A673 (cell line): Measurements from ENCODE around the gene DRD2. TPM values are rescaled to one million over a fixed set of nuclear protein-coding genes. Genes with fewer than 3 reads are reported as not detected.

Source experiments
- BruUV-seq: library from RNA; stranded (reverse); fragments of 400-500 nt; replicated peaks from 2 replicates; lab custom pipeline; 2021; lab: Mats Ljungman, UMichigan
- CTCF ChIA-PET: fragments of 300-600 bp; sonication (Branson Sonifier 250); formaldehyde crosslinking; loops from one replicate; lab custom pipeline; 2022; ENCODE audit warnings: antibody characterized with exemption; lab: Charles Lee
- POLR2A ChIA-PET: fragments of 300-600 bp; sonication (Branson Sonifier 250); formaldehyde crosslinking; loops from one replicate; lab custom pipeline; 2022; ENCODE audit warnings: antibody characterized with exemption; ENCODE audit not compliant: low non-redundant PET; lab: Charles Lee
- DNase-seq: peaks from one replicate; pipeline ENCODE4 v3.0.0-alpha.2; 2015; ENCODE audit warnings: low spot score
- H3K27ac ChIP-seq: fragments of 200-600 bp; sonication (generic); 2 replicates; pipeline ENCODE4 v1.5.1; 2016; ENCODE audit warnings: mixed run types, low read depth, mild to moderate bottlenecking, mixed read lengths, antibody characterized with exemption, low read length; ENCODE audit not compliant: poor library complexity, severe bottlenecking
- H3K27me3 ChIP-seq: fragments of 200-600 bp; sonication (generic); replicated peaks from 2 replicates; pipeline ENCODE4 v1.6.1; 2017; ENCODE audit warnings: mixed run types, low read depth, mild to moderate bottlenecking, mixed read lengths, antibody characterized with exemption, low read length; ENCODE audit not compliant: insufficient read depth, poor library complexity
- H3K36me3 ChIP-seq: fragments of 200-600 bp; sonication (generic); 2 replicates; pipeline ENCODE4 v1.6.1; 2016; ENCODE audit warnings: mixed run types, mild to moderate bottlenecking, mixed read lengths, antibody characterized with exemption, low read length; ENCODE audit not compliant: insufficient read depth, poor library complexity, severe bottlenecking
- H3K4me1 ChIP-seq: fragments of 200-600 bp; sonication (generic); 2 replicates; pipeline ENCODE4 v1.6.1; 2017; ENCODE audit warnings: mixed run types, mild to moderate bottlenecking, mixed read lengths, antibody characterized with exemption, low read length; ENCODE audit not compliant: insufficient read depth, poor library complexity, severe bottlenecking
- H3K4me3 ChIP-seq: fragments of 200-600 bp; sonication (generic); 2 replicates; pipeline ENCODE4 v1.5.1; 2016; ENCODE audit warnings: low read depth, mixed run types, mild to moderate bottlenecking, mixed read lengths, low read length; ENCODE audit not compliant: poor library complexity, severe bottlenecking
- H3K9me3 ChIP-seq: fragments of 200-600 bp; sonication (generic); 2 replicates; pipeline ENCODE4 v1.6.1; 2016; ENCODE audit warnings: mixed run types, low read depth, mild to moderate bottlenecking, mixed read lengths, antibody characterized with exemption, low read length; ENCODE audit not compliant: poor library complexity, severe bottlenecking
- EZH2 ChIP-seq: fragments of 200-600 bp; sonication (generic); IDR thresholded peaks from 2 replicates; pipeline ENCODE4 v1.6.1; 2017; ENCODE audit warnings: borderline replicate concordance, low read depth, mild to moderate bottlenecking, mixed read lengths, antibody characterized with exemption, low read length; ENCODE audit not compliant: poor library complexity, severe bottlenecking
- intact Hi-C: fragments of 100-400 bp; cut with micrococcal nuclease; formaldehyde crosslinking; loops from one replicate; pipeline ENCODE4 v1.10.0; 2022; ENCODE audit not compliant: unreplicated experiment
- total RNA-seq: library from RNA; stranded (reverse); gene quantifications from 2 replicates; pipeline ENCODE4 v1.2.3, GENCODE V29; 2021
- TF ChIP-seq, protein P1 (sequence below): fragments of 300-800, 200-600 bp; sonication (generic); conservative IDR thresholded peaks from 2 replicates; pipeline ENCODE4 v1.5.1; 2017; ENCODE audit warnings: low read depth, mild to moderate bottlenecking, antibody characterized with exemption, low read length, moderate library complexity, mixed read lengths

DRD2 gene
- total RNA-seq, 1 experiment from 2014 or later: 0.39 TPM

DNA sequence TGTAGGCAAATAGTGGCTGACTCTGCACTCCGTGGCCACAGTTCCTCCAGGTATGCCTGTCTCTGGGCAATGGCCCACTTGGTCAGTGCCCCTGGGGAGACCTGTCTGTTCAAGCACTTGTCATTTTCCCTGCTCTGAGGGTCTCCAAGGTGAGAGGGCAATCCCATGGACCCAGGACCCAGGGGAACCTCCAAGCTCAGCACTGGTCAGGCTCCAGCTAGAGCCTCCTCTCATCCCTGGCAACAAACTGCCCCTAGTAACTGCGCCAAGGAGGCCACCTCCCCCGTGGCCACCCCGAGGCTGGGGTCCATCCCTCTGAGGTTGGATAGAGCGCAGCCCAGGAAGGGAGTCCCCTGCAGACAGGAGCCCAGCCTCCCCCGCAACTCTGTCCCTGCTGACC is 88.3 kb downstream of the DRD2 start:
- no peak for TF ChIP-seq EZH2
- TF ChIP-seq, protein P1, sequence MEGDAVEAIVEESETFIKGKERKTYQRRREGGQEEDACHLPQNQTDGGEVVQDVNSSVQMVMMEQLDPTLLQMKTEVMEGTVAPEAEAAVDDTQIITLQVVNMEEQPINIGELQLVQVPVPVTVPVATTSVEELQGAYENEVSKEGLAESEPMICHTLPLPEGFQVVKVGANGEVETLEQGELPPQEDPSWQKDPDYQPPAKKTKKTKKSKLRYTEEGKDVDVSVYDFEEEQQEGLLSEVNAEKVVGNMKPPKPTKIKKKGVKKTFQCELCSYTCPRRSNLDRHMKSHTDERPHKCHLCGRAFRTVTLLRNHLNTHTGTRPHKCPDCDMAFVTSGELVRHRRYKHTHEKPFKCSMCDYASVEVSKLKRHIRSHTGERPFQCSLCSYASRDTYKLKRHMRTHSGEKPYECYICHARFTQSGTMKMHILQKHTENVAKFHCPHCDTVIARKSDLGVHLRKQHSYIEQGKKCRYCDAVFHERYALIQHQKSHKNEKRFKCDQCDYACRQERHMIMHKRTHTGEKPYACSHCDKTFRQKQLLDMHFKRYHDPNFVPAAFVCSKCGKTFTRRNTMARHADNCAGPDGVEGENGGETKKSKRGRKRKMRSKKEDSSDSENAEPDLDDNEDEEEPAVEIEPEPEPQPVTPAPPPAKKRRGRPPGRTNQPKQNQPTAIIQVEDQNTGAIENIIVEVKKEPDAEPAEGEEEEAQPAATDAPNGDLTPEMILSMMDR: no peak
- Histone ChIP-seq H3K27me3 (no peaks in the 10 kb centered on the region), H3K27ac (no peak overlapping the region), H3K36me3 (no peaks in the 10 kb centered on the region), H3K4me3 (no peak overlapping the region), H3K9me3 (no peaks in the 10 kb centered on the region), H3K4me1 (peaks cover 23% of the 10 kb centered on the region)
- ChIA-PET POLR2A (no interaction called here), CTCF (no interaction called here)
- intact Hi-C loops: no loop called here
- no TSS peak for BruUV-seq
- no peak for DNase-seq

DNA sequence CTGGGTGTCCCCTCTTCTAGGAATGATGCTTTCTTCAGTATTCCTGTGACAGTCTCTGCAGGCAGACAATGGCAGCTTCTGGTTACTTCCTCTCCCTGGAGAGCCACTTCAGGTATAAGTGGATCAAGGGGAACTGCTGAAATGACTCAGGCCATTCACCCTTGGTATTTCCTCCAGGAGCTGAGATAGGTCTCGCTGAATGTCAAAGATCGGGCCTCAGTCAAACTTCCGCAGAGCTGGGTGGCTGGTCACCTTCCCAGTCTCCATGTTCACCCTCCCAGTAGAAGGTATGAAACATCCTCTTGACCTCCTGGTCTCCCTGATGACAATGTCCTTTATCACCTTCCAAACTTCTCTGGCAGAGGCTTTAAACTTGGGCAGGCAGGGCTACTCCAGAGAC is 89.4 kb downstream of the DRD2 start:
- no peak overlapping the region for H3K4me3 ChIP-seq
- H3K9me3 ChIP-seq: no peaks in the 10 kb centered on the region
- intact Hi-C loops: no loop called here
- POLR2A ChIA-PET: no interaction called here
- no peak for DNase-seq
- peak overlapping the region; percentile 53 for H3K27ac ChIP-seq
- CTCF ChIA-PET: no interaction called here
- H3K27me3 ChIP-seq: no peaks in the 10 kb centered on the region
- no peaks in the 10 kb centered on the region for H3K36me3 ChIP-seq
- H3K4me1 ChIP-seq: peaks cover 23% of the 10 kb centered on the region
- TF ChIP-seq, protein P1: no peak
- TF ChIP-seq EZH2: no peak
- BruUV-seq: no TSS peak

GRCh38 chr11:113384551-113384950 is 90.6 kb downstream of the DRD2 start:
- no peak for TF ChIP-seq EZH2
- TF ChIP-seq, protein P1: no peak
- CTCF ChIA-PET: no interaction called here
- Histone ChIP-seq H3K27me3 (no peaks in the 10 kb centered on the region), H3K9me3 (no peaks in the 10 kb centered on the region), H3K4me1 (peaks cover 19% of the 10 kb centered on the region), H3K4me3 (no peak overlapping the region), H3K36me3 (no peaks in the 10 kb centered on the region), H3K27ac (peak overlapping the region; percentile 53)
- no TSS peak for BruUV-seq
- intact Hi-C loops: no loop called here
- peak; percentile 85 for DNase-seq
- POLR2A ChIA-PET: no interaction called here
